ENCODE measurements around the gene STK11IP. TPM values are rescaled to one million over a fixed set of nuclear protein-coding genes. Genes with fewer than 3 reads are reported as not detected.
A peak's percentile ranks its signal among the peaks of the same experiment; 100 is the strongest.

The STK11IP gene
- total and polyA plus RNA-seq, 9 of the 15 experiments (the other 6 are each of a cell fraction or from before 2014, with no cell fraction given): 0.52 to 21.7 (median 5.6) TPM

DNA sequence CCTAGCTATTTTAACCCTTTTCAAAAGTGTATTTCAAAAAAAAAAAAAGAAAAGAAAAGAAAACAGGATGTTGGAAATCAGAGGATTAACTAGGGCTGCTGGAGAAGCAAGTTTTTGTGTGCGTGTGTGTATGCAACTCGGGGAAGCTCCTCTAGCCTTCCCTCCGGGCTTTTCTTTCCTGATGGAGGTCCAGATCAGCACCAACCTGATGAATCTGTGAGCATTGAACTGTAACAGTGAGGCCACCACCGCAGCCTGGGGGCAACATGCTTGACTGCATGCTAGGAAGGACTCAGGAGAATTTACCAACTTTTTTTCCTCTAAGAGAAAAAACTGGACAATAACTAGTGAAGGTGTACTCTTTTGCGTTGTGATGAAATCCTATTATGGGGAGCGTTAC lies 28.6 kb upstream of the STK11IP start (continued):
- TF ChIP-seq, protein P1, sequence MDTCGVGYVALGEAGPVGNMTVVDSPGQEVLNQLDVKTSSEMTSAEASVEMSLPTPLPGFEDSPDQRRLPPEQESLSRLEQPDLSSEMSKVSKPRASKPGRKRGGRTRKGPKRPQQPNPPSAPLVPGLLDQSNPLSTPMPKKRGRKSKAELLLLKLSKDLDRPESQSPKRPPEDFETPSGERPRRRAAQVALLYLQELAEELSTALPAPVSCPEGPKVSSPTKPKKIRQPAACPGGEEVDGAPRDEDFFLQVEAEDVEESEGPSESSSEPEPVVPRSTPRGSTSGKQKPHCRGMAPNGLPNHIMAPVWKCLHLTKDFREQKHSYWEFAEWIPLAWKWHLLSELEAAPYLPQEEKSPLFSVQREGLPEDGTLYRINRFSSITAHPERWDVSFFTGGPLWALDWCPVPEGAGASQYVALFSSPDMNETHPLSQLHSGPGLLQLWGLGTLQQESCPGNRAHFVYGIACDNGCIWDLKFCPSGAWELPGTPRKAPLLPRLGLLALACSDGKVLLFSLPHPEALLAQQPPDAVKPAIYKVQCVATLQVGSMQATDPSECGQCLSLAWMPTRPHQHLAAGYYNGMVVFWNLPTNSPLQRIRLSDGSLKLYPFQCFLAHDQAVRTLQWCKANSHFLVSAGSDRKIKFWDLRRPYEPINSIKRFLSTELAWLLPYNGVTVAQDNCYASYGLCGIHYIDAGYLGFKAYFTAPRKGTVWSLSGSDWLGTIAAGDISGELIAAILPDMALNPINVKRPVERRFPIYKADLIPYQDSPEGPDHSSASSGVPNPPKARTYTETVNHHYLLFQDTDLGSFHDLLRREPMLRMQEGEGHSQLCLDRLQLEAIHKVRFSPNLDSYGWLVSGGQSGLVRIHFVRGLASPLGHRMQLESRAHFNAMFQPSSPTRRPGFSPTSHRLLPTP (IDR thresholded peaks at IDR 0.05; ENCODE audit: borderline replicate concordance, extremely low read depth, insufficient read length): no peak
- TF ChIP-seq MCM3 (IDR thresholded peaks at IDR 0.05) (no peak), NRF1 (conservative IDR thresholded peaks at IDR 0.05 in 1 of 2, IDR thresholded peaks at IDR 0.05 in 1 of 2) (no peak), SMARCA5 (IDR thresholded peaks at IDR 0.05) (no peak)
- TF ChIP-seq, protein P2, sequence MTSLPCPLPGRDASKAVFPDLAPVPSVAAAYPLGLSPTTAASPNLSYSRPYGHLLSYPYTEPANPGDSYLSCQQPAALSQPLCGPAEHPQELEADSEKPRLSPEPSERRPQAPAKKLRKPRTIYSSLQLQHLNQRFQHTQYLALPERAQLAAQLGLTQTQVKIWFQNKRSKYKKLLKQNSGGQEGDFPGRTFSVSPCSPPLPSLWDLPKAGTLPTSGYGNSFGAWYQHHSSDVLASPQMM (CRISPR knock-in tag; IDR thresholded peaks at IDR 0.05): no peak

DNA sequence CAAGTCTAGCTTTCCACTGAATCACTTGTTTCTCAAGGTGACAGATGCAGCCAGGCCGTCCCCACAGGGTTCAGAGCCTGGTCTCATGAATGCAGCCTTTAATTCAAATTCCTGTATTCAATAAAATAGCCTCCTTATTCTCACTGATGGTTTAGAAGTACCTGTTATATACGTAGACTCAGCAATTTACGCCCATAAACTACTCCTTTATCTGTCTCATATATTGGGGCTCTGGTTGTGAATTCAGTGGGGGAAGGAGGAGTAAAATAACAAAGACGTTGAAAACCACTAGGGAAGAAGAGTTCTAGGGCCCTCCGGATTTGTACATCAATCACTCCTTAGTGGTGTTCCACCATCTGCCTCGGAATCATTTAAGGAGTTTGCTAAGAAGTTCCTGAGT lies 28.0 kb upstream of the STK11IP start:
- POLR2A ChIA-PET: interaction anchor here (0.6 kb wide), 1 partner anchor 21 kb away, joined by 3 read pairs; no protein-coding TSS in a partner anchor
- Histone ChIP-seq H3K9me3 (replicated peaks; ENCODE audit: control insufficient read depth, insufficient read depth, low read depth, low read length) (no peaks in the 10 kb centered on the region), H3K79me2 (ENCODE audit: control insufficient read depth, insufficient read depth, low read length) (peaks cover 7% of the 10 kb centered on the region), H4K20me1 (replicated peaks; ENCODE audit: control insufficient read depth, insufficient read depth, low read length) (no peaks in the 10 kb centered on the region), H3K27me3 (ENCODE audit: control insufficient read depth in 2 of 2, insufficient read depth in 2 of 2, low read length in 2 of 2) (no peaks in the 10 kb centered on the region), H3K36me3 (ENCODE audit: control insufficient read depth, insufficient read depth, low read length) (peaks cover 8% of the 10 kb centered on the region; the same call in 1 of the 3 replicates), H3K27ac (ENCODE audit: extremely low read depth, low read depth, low read length) (no peak overlapping the region), H2AFZ (ENCODE audit: low read depth, low read length) (no peak overlapping the region), H3K9me1 (ENCODE audit: control insufficient read depth, insufficient read depth, low read length) (no peaks in the 10 kb centered on the region), H3K4me1 (replicated peaks in 1 of 2; ENCODE audit: control insufficient read depth in 2 of 2, insufficient read depth in 2 of 2, low read length in 2 of 2) (peaks cover 9 to 46% of the 10 kb centered on the region in 2 experiments; a peak in 4 of 5 replicates), H3K4me3 (no peak overlapping the region), H3K4me2 (ENCODE audit: insufficient read depth, low read length) (no peak overlapping the region), H3K9ac (ENCODE audit: insufficient read depth in 1 of 2, low read depth in 2 of 2, low read length in 2 of 2) (no peak overlapping the region)
- in situ Hi-C loops (cut with MboI) (no loop called here), intact Hi-C loops (cut with micrococcal nuclease) (loop anchor here (2.0 kb wide), 1 partner anchor 25 kb away; the partner anchor contains the start of gene TMEM198)
- CTCF ChIA-PET (ENCODE audit: low intra/inter-chr PET ratio): no interaction called here
- 84% methylated on average over 6 of the region's 6 CpGs for WGBS (ENCODE audit: insufficient coverage, low coverage, missing lambda C conversion rate)
- FAIRE-seq (no peak), ATAC-seq (no peak), DNase-seq (ENCODE audit: extremely low read depth in 1 of 4, low spot score in 3 of 4) (no peak)
- TF ChIP-seq ZNF316 (IDR thresholded peaks at IDR 0.05) (peak; percentile 76), NR2C1 (IDR thresholded peaks at IDR 0.05) (no peak), NR2C1 (tag; IDR thresholded peaks at IDR 0.05) (no peak), SMARCA4 (IDR thresholded peaks at IDR 0.05) (no peak), KLF6 (CRISPR knock-in tag; IDR thresholded peaks at IDR 0.05; ENCODE audit: borderline replicate concordance) (no peak), MAFG (tag; conservative IDR thresholded peaks at IDR 0.05) (peak; percentile 49), C11orf30 (IDR thresholded peaks at IDR 0.05; ENCODE audit: low read depth) (peak; percentile 64), ZNF561 (CRISPR knock-in tag; conservative IDR thresholded peaks at IDR 0.05) (no peak), XRCC5 (IDR thresholded peaks at IDR 0.05; ENCODE audit: low read depth, low read length) (no peak)
- no TSS peak for BruUV-seq (replicated peaks)

Data from K562 (cell line).